Hematopoietic multipotent progenitor cell treated with erythropoietin and hydrocortisone succinate and interleukin-3 and kit ligand, for 15 days (in vitro differentiated cells): ENCODE data around the gene ACTG1.

Experiments
- DNase-seq: peaks from one replicate; pipeline ENCODE4 v3.0.0-alpha.2; 2015; ENCODE audit warnings: low spot score

The ACTG1 gene

DNA sequence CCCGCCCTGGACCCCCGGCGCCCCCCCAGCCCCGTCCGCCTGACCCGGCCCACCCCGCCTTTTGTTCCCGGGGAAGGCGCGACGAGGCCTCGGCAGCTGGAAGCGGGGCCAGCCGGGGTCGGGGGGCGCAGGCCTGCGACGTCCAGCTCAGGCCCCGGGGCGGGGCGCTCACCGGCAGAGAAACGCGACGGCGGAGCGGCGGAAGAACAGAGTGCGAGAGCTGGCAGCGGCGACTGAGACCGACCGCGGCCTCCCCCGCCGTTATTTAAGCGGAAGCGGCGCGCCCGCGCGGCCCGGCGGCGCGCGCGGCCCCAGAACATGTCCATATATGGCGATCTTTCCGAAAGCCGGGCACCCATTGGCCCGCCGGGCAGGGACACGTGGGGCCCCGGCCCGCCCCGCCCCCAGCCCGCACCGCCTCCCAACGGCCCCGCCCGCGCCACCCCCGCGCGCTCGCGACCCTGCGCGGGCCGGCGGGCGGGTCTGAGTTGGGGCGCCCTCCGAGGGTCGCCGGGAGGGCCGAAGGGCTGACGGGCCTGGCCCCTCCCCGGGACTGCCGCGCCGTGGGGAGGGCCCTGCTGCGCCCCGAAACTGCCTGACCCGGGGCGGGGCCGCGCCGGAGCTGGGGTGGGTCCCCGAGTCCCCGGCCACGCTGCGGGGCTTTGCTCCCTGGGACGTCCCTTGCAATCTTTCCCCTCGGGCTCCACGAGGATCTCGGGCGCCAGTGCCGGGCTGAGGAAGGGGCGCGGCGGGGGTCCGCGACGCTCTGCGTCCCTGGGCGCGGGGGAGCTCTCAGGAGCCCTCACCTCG lies at the start of gene ACTG1:
Gene ACTG1 (minus strand): TSS at position 238 of the 810 bp plus-strand sequence. CDS start 445 bp downstream, outside the sequence.
- peak; percentile 85 for DNase-seq

- peak; percentile 17 for DNase-seq
Observed at GRCh38 chr17:81561494-81561885, 48.9 kb upstream of the ACTG1 start.

DNA sequence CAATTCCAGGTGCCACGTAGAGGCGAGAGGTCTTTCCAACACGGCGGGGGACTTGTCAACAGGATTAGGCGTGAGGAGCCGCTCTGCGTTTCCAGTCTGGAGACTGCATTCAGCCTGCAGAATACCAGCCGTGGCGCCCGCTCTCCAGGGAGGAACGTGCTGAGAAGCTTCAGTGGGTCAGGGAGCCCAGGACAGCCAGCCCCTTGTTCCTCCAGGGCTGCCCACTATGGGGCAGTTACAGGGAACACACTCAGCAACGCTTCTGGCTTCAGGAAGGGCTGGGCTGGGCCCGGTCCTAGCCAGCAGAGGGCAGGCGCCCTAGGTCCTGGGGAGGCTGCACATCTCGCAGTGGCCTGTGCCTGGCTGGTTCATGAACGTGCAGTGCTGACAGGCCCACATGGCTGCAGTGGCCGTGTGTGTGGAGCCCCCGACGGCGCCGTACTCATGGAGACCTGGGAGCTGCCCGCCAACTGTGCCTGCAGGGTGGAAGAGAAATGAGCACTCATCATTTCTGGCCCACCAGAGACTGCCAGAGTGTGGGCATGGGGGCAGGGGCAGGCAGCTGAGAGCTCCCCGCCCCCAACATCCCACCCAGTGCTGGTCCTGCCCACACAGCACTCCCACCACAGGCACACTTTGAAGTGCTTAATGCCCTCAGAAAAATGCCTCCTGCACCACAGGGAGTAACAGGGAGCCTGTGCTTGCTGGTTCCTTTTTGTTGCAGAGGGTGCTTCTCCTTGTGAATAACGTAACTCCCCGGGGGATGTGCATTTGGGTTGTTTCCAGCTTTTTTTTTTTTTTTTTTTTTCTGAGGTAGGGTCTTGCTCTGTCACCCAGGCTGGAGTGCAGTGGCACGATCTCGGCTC lies 46.6 kb upstream of the ACTG1 start:
- no peak for DNase-seq

DNA sequence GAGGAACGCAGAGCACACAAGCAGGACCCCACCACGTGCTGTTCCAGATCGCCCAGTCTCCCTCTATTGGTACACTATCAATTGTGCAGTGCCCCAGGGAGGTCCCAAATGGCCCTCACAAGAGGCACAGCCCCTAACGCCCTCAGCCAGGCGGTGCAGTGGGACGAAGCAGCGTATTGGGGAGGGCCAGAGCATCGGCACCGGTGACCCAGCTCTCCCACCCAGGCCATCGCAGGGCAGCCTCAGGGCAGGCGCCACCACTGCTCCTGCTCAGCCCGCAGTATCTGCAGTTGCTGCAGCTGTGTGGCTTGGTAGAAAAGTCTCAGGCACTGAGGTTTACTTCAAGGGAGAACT lies 45.5 kb upstream of the ACTG1 start:
- no peak for DNase-seq

DNA sequence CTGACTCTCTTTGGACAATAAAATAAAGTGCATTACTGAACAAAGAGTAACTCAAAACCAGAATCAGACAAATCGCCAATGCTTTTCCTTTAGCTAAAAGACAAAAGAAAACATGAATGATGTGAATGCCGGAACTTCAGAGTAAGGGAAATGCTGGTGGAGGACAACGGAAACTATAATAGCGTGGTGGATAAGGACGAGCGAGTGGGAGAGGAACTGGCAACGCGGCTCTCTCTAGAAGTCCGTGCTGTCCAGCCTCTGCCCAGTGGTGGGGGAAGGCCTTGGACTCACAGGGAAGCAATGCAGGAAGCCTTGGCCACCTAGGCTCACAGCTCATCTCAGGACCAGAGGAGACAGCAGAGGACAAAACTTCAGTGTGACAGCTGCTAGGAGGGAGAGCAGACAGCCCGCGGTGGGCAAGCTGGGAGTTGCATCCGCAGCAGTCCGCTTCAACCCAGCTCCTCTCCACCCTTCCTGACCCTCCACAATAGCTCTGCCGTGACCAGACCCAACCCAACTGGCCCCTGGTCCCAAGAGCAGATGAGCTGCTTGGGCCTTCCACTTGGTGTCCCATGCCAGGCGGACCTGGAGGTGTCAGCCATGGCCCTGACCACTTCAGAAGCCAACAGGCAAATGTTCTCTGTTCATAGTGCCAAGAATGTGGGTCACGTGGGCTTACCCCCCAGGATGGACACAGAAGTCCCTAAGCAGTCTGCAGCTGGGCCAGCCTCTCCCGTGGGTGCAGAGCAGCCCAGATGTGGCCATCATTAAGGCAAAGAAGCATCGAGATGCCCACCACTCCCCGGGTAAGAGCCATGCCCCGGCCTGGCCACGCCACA lies 44.9 kb upstream of the ACTG1 start:
- no peak for DNase-seq

DNA sequence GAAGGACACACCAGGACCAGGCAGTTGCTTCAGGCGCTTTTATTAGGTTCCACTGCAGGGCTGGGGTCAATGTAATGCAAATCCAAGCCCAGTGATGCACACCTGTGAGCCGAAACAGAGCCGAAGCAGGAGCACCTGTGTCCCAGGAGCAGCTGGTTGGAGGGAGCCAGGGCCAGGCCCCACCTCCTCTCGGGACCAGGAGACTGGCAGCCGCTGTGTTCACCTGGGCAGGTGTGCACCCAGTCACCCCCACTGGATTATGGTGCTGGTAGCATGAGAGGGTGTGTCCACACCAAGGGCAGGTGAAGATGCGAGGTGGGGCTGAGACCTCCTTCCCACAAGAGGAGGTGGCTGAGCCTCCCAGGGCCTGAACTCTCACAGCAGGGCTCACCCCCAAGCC lies 44.3 kb upstream of the ACTG1 start:
- DNase-seq = no peak

DNA sequence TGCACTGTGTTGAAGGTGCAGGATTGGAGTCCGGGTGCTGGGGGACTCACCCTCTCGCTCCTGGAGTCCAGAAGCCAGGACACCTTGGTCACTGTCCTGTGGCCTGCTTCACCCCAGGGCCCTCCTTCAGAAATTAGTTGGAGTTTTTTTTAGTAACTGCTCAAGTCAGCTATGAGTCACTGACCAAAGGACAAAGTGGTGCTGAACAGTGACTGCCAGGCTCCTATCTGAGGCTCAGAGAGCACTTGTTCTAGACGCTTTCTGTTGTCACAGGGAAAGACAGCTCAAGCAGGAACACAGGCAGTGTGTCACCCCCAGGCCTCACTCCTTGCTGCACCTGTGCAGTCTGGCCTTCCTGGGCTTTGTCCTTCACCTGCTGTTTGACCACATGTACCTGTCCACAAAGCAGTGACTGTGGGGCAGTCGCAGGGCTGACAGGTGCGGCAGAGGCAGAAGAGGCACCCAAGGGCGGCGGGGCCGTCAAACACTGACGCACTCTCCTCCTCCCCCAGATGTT lies 43.6 kb upstream of the ACTG1 start:
- no peak for DNase-seq

DNA sequence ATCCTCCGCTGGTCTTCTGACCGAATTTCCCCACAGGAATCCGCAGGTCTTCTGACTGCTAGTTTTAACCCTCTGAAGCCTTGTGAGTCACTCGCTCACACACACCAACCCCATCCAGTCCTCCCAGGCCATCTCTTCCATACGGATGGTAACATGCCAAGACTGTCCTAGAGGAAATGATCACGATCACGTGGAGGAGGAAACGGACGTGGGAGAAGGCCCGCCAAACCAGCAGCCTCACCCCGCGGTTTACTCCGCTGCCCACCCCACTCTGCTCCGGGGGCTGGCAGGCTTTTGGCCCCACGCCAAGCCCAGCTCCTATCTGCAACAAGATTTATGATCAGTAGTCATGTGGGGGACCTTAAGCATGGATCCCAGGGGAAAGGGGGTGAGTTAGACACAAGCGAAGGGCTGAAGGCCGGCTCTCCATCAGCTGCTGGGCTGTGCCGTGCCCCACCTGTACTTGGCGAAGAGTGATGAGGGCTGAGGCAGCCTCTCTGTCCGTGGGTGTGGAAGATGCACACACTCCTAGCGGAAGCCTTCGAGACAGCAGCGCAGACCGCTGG lies 41.1 kb upstream of the ACTG1 start:
- no peak for DNase-seq

- DNase-seq = peak; percentile 61
Observed at GRCh38 chr17:81553018-81553615, 40.5 kb upstream of the ACTG1 start.

DNA sequence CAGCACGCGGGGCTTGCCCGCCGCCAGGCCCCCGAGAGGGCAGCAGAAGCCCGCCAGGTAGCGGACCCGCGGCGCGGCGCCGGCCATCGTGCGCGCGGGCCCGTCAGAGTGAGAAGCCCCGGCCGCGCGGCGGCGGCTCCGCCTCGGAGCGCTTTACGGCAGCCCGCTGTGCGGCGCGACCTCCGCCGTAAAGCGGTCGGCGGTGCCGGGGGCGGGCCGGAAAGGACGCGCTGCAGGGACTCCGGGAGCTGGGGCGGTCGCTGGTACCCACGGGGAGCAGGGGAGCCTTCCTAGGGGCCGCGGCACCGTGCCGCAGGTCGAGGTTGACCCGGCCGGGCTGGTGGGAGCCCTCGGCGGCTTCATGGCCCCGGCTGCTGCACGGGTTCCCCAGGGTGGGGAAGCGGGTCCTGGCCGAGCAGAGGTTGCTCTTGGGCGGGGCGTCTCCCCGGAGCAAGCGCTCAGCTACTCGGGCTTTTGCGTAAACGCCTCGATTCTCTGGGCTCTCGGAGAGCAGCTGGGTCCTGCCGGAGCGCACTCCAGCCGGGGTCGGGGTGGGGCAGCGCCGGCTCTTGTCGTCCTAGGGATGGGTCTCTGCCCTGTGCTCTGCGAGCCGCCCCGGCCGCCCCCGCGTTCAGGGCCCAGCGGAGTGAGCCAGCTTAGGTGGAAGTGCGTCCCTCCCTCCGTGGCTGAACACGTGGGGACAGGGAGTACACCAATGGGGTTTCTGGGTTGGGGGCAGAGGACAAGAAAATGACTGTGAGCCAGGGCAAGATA lies 39.8 kb upstream of the ACTG1 start, which contains the start of gene FAAP100:
Gene FAAP100 (minus strand): TSS at position 110 of the 774 bp plus-strand sequence. CDS start 23 bp downstream, at position 87.
- peak; percentile 83 for DNase-seq

- DNase-seq = no peak
Observed at GRCh38 chr17:81551458-81552243, 39.1 kb upstream of the ACTG1 start.

DNA sequence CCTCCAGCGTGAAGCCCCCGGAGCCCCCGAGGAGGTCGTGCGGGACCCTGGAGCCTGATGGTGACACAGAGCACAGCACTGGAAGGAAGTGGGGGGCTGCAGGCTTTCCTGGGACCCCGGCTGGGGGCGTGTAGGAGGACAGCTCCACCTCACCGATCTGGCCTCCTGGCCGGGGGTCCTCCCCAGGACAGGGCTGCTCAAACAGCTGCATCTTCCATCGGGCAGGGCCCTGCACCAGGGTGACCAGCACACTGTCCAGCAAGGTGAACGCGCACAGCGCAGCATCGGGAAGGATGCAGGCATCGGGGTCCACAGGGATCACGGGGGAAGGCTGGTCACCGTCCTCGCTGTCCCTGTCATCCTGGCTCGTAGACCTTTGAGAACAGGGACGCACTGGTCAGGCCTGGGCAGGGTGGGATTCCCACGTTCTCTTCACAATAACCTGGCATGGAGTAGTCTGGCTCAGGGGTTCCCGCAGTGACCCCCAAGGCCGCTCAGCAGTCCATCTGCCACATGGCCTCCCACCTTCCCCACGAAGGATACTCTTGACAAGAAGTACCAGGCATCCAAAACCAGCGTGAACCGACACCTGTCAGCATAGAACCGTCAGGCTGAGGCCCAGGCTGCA lies 38.3 kb upstream of the ACTG1 start:
- no peak for DNase-seq

GRCh38 chr17:81550285-81550684 lies 37.7 kb upstream of the ACTG1 start:
- DNase-seq = no peak

DNA sequence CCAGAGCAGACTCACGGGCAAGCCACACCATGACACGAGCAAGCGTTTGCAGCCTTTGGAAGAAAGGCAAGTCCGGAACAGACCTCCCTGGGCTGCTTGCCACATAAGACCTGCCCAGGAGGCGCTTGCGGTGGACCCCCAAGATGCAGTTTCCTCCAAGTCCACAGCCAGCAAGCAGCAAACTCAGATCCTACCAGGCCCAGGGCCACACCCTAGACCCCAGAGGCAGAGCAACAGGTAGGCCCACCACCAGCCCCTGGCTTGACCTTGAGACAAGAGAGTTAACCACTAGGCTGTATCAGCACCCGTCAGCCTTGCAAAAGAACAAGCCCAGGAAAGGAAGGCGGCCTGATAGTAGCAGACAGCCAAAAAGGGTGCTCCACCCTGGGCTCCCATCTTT lies 37.2 kb upstream of the ACTG1 start:
- no peak for DNase-seq

DNA sequence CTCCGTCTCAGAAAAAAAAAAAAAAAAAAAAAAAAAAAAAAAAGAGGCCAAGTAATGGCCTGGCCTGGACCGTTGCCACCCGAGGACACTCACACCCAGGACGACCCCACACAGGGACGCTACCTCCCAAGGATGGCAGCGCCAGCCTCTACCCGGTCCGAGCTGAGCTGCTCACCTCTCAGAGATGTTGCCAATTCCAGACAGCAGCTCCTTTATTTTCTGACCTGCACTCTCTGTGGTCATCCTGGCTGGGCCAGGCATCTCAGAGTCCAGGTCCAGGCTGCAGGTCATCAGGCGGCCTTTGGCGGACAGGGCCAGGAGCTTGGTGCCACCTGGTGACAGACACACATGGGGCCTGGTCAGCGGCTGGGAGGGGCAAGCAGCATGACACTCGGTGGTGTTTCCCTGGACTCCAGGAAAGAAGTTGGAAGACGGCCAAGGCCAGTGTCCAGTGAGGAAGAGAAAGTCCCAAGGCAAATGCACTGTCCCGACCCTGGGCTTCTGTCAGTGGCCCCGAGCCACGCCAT lies 36.5 kb upstream of the ACTG1 start:
- DNase-seq = no peak

- DNase-seq = no peak
Observed at GRCh38 chr17:81547614-81547982, 35.0 kb upstream of the ACTG1 start.

GRCh38 chr17:81546906-81547613 lies 34.5 kb upstream of the ACTG1 start:
- no peak for DNase-seq
